Endothelial cell of umbilical vein (primary cell): ENCODE data around the gene ULK1. TPM values are rescaled to one million over a fixed set of nuclear protein-coding genes. Genes with fewer than 3 reads are reported as not detected.

Experiments used
- BruUV-seq: library from RNA; stranded (reverse); fragments of 400-500 nt; replicated peaks from 2 replicates; lab custom pipeline; 2021; lab: Mats Ljungman, UMichigan
- CTCF ChIA-PET: fragments of 300-600, 350-600 bp; sonication (Branson Sonifier 250); formaldehyde crosslinking; loops from one replicate; lab custom pipeline; 2021; ENCODE audit warnings: antibody characterized with exemption, inconsistent platforms; lab: Charles Lee
- POLR2A ChIA-PET: fragments of 300-600, 350-600 bp; sonication (Branson Sonifier 250); formaldehyde crosslinking; loops from one replicate; lab custom pipeline; 2021; ENCODE audit warnings: antibody characterized with exemption, inconsistent platforms; lab: Charles Lee
- DNase-seq: peaks from one replicate; pipeline ENCODE4 v3.0.0-alpha.2; 2011; ENCODE audit warnings: low read depth, low spot score
- FAIRE-seq: peaks from 2 replicates; lab custom pipeline; 2011; peaks lifted over from hg19 to GRCh38; lab: Jason Lieb, UNC
- H2AFZ ChIP-seq: 2 replicates; pipeline ENCODE4 v1.6.0; 2012; ENCODE audit warnings: low read depth, low read length, control low read depth, inconsistent platforms
- H3K27ac ChIP-seq: 2 replicates; pipeline ENCODE4 v1.5.1; 2011; ENCODE audit warnings: low read depth, mild to moderate bottlenecking, control low read depth, low read length, moderate library complexity; ENCODE audit not compliant: insufficient read depth
- H3K27me3 ChIP-seq, 2 experiments: 2 replicates each; pipeline versions ENCODE4 v1.6.0 to v1.6.1; 2011; ENCODE audit warnings: low read length in 2 of 2, mixed read lengths in 1 of 2; ENCODE audit not compliant: control insufficient read depth in 2 of 2, insufficient read depth in 2 of 2
- H3K36me3 ChIP-seq, 2 experiments: 2 replicates in 1 of 2; 3 replicates in 1 of 2; pipeline ENCODE4 v1.5.1; 2011; ENCODE audit warnings: low read length in 2 of 2, mild to moderate bottlenecking in 1 of 2, moderate library complexity in 1 of 2; ENCODE audit not compliant: control insufficient read depth in 2 of 2, insufficient read depth in 2 of 2; ENCODE audit errors: extremely low read depth in 1 of 2
- H3K4me1 ChIP-seq: 3 replicates; pipeline ENCODE4 v1.5.1; 2011; ENCODE audit warnings: mild to moderate bottlenecking, low read length; ENCODE audit not compliant: control insufficient read depth, insufficient read depth; ENCODE audit errors: extremely low read depth
- H3K4me2 ChIP-seq: 2 replicates; pipeline ENCODE4 v1.6.1; 2011; ENCODE audit warnings: low read length, control low read depth, mixed read lengths; ENCODE audit not compliant: insufficient read depth
- H3K4me3 ChIP-seq, 3 experiments: fragments of 200-600 bp in 1 of 3; sonication (generic), shearing (Covaris generic) in 1 of 3; replicated peaks in 1 of 3; 2 replicates each; pipeline ENCODE4 v1.5.1; 2011 to 2016; ENCODE audit warnings: control low read depth in 3 of 3, low read length in 3 of 3, mild to moderate bottlenecking in 2 of 3, inconsistent platforms in 1 of 3, low read depth in 1 of 3, moderate library complexity in 1 of 3; ENCODE audit not compliant: insufficient read depth in 1 of 3
- H3K79me2 ChIP-seq: 2 replicates; pipeline ENCODE4 v1.6.0; 2012; ENCODE audit warnings: low read length, inconsistent platforms; ENCODE audit not compliant: control insufficient read depth, insufficient read depth
- H3K9ac ChIP-seq: replicated peaks from 2 replicates; pipeline ENCODE3; 2011; ENCODE audit warnings: low read length, control low read depth; ENCODE audit not compliant: insufficient read depth; ENCODE audit errors: extremely low read depth
- H3K9me1 ChIP-seq: replicated peaks from 3 replicates; pipeline ENCODE4 v1.6.0; 2011; ENCODE audit warnings: mild to moderate bottlenecking, low read length; ENCODE audit not compliant: control insufficient read depth, insufficient read depth; ENCODE audit errors: extremely low read depth
- H3K9me3 ChIP-seq: replicated peaks from 2 replicates; pipeline ENCODE4 v1.5.1; 2012; ENCODE audit warnings: low read length, inconsistent platforms; ENCODE audit not compliant: control insufficient read depth, insufficient read depth
- H4K20me1 ChIP-seq: replicated peaks from 2 replicates; pipeline ENCODE3; 2011; ENCODE audit warnings: mild to moderate bottlenecking, low read length; ENCODE audit not compliant: control insufficient read depth, insufficient read depth; ENCODE audit errors: extremely low read depth
- CTCF ChIP-seq, 2 donors: IDR thresholded peaks; 1 replicate in 1 of 2; 2 replicates in 1 of 2; pipeline ENCODE4 v1.5.1; 2011; ENCODE audit warnings: low read length in 2 of 2, mild to moderate bottlenecking in 2 of 2, moderate library complexity in 2 of 2, control low read depth in 1 of 2, inconsistent platforms in 1 of 2, low read depth in 1 of 2; ENCODE audit not compliant: insufficient read depth in 1 of 2; ENCODE audit errors: extremely low read depth in 1 of 2
- EZH2 ChIP-seq: IDR thresholded peaks from 2 replicates; pipeline ENCODE4 v1.6.1; 2012; ENCODE audit warnings: borderline replicate concordance, low read depth, mild to moderate bottlenecking, moderate library complexity, low read length, inconsistent platforms; ENCODE audit not compliant: severe bottlenecking
- FOS ChIP-seq: IDR thresholded peaks from 2 replicates; pipeline ENCODE4 v1.6.1; 2011; ENCODE audit warnings: mild to moderate bottlenecking, low read length, moderate library complexity, borderline replicate concordance; ENCODE audit not compliant: insufficient read depth
- GATA2 ChIP-seq: IDR thresholded peaks from 2 replicates; pipeline ENCODE4 v1.7.0; 2011; ENCODE audit warnings: low read depth, mild to moderate bottlenecking, moderate library complexity, mixed read lengths, low read length; ENCODE audit not compliant: insufficient read length, insufficient read depth
- JUN ChIP-seq: IDR thresholded peaks from 2 replicates; pipeline ENCODE4 v1.6.1; 2011; ENCODE audit warnings: borderline replicate concordance, low read depth; ENCODE audit not compliant: insufficient read length, insufficient read depth
- MAX ChIP-seq: IDR thresholded peaks from 2 replicates; pipeline ENCODE4 v1.6.1; 2011; ENCODE audit not compliant: insufficient read depth, insufficient read length
- MYC ChIP-seq: IDR thresholded peaks from one replicate; pipeline ENCODE4 v1.6.1; 2011; ENCODE audit warnings: mild to moderate bottlenecking, low read depth, low read length
- POLR2A ChIP-seq: IDR thresholded peaks from 2 replicates; pipeline ENCODE4 v1.6.1; 2012; ENCODE audit warnings: low read depth, mild to moderate bottlenecking, control low read depth, low read length
- POLR2AphosphoS5 ChIP-seq: IDR thresholded peaks from 2 replicates; pipeline ENCODE4 v1.6.1; 2012; ENCODE audit warnings: low read depth, mild to moderate bottlenecking, control low read depth, low read length, moderate library complexity; ENCODE audit not compliant: insufficient read depth
- dilution Hi-C: fragments of 300-500 bp; cut with MboI; formaldehyde crosslinking; loops from one replicate; pipeline ENCODE4 v1.15.0; 2019; ENCODE audit warnings: low sequenced_read_pairs; ENCODE audit not compliant: extremely low pct_ligation_motif_present
- intact Hi-C: fragments of 100-400 bp; cut with micrococcal nuclease; formaldehyde crosslinking; loops from one replicate; pipeline ENCODE4 v1.10.0; 2022
- polyA plus RNA-seq, 4 experiments: library from polyadenylated mRNA; depleted of rRNA in 3 of 4; stranded (reverse) in 3 of 4; unstranded in 1 of 4; fragments of >200 nt; gene quantifications; 2 replicates each; pipeline versions ENCODE4 v1.2.1 to v1.2.3, GENCODE V29; 2011 to 2012; ENCODE audit warnings: missing spikeins in 1 of 4
- total RNA-seq: library from RNA; stranded (reverse); gene quantifications from 2 replicates; pipeline ENCODE4 v1.2.3, GENCODE V29; 2021

Gene ULK1
- total and polyA plus RNA-seq, 2 donors (not counting 3 experiments of a cell fraction or from before 2014, with no cell fraction given) = 14.4 to 38.2 TPM

- DNase-seq = no peak
- no peaks in the 10 kb centered on the region for H3K9me3 ChIP-seq
- H3K9me1 ChIP-seq = no peaks in the 10 kb centered on the region
- H3K27me3 ChIP-seq = no peaks in the 10 kb centered on the region
- H3K4me3 ChIP-seq = no peak overlapping the region
- peaks cover 12% of the 10 kb centered on the region for H3K4me1 ChIP-seq
- H4K20me1 ChIP-seq = no peaks in the 10 kb centered on the region
- CTCF ChIA-PET = no interaction called here
- dilution Hi-C loops = no loop called here
- no peak overlapping the region for H3K9ac ChIP-seq
- TF ChIP-seq POLR2A (no peak), MYC (no peak), GATA2 (no peak), MAX (no peak), EZH2 (no peak), JUN (no peak), POLR2AphosphoS5 (no peak), CTCF (IDR thresholded peaks at IDR 0.05; ENCODE audit: extremely low read depth in 1 of 2, insufficient read depth in 1 of 2, low read depth in 1 of 2, low read length in 2 of 2) (no peak), FOS (no peak)
- POLR2A ChIA-PET = no interaction called here
- H3K79me2 ChIP-seq = no peaks in the 10 kb centered on the region
- no peak overlapping the region for H3K4me2 ChIP-seq
- peaks cover 13 to 57% of the 10 kb centered on the region in 2 experiments for H3K36me3 ChIP-seq
- no peak for FAIRE-seq
- BruUV-seq = no TSS peak
- no peak overlapping the region for H2AFZ ChIP-seq
- intact Hi-C loops = no loop called here
- no peak overlapping the region for H3K27ac ChIP-seq
Measured at GRCh38 chr12:131914179-131914702, 19.8 kb downstream of the ULK1 start.
